Endometrial microvascular endothelial cells (primary cell): ENCODE measurements around the gene USP1. TPM values are rescaled to one million over a fixed set of nuclear protein-coding genes. Genes with fewer than 3 reads are reported as not detected.

Experiments used
- in situ Hi-C: cut with HindIII; loops from 2 replicates; pipeline ENCODE4 v1.10.0; 2017; ENCODE audit warnings: low sequenced_read_pairs, low pct_unique_long_range_greater_than_20kb; ENCODE audit errors: inconsistent ontology term
- total RNA-seq: library from RNA; depleted of rRNA; stranded (reverse); fragments of >200 nt; gene quantifications from one replicate; pipeline ENCODE4 v1.2.3, GENCODE V29; 2015; ENCODE audit errors: inconsistent ontology term

Gene USP1
- total RNA-seq, 1 donor from 2014 or later = 32.3 TPM

DNA sequence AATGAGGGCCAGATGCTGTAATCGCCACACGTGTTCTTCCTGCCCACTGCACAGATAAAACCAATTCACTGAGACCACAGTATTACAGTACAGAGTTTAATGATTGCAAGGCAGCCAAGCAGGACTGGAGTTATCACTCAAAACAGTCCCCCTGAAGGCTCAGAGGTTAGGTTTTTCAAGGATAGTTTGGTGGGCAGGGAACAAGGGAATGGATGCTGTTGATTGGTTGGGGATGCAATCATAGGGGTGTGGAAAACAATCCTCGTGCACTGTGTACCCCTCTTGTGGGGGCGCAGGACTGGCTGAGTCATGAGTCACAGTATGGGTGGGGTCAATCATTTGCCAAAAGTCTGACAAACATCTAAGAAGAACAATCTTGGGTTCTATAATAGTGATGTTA is 12.4 kb upstream of the USP1 start:
- in situ Hi-C loops = no loop called here

DNA sequence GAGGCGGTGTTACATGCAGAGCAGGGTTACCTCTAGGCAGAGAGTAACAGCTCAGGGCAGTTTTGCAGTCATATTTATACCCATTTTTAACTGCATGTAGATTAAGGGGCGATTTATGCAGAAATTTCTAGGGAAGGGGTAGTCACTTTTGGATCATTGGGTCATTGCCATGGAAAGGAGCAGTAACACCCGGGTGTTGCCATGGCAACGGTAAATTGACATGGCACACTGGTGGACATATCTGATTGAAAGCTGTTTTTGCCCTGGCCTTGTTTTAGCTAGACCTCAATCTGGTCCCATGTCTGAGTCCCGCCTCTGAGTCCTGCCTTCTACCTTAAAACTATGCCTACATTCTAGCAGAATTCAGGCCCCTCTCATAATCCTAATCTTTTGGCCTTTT is 11.8 kb upstream of the USP1 start:
- in situ Hi-C loops = no loop called here

DNA sequence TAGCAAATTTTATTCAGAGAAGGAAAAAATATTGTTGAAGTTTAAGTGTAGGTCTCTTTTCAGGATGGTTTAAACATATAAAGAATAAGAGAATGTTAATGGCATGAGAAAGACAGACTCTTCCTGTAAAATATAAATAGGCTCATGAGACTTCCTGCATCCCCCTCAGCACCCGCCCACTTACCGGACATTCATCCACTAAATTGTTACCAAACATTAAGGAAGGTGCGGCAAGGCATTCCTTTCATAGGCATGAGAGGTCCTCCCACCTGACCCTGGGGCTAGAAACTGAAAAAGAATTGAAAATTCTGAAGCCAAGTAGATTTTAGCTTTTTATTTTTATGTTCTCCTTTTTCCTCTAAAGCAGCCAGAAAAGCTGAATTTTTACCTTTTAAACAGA is 10.6 kb upstream of the USP1 start:
- in situ Hi-C loops = no loop called here

DNA sequence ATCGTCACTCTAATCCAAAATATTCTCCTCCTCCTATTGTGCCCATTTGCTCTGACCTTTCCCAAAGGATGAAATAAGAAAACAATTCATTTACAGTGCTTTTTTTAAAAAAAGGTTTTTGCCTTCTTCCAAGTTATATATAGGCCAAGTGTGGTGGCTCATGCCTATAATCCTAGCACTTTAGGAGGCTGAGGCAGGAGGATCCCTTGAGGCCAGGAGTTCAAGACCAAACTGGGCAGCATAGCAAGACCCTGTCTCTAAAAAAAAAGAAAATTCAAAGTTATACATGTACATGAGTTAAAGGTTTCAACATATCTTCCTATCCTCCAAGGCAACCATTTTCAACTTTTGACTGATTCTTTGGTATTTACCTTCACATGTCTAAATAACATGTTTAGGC is 10.1 kb upstream of the USP1 start:
- in situ Hi-C loops = no loop called here

DNA sequence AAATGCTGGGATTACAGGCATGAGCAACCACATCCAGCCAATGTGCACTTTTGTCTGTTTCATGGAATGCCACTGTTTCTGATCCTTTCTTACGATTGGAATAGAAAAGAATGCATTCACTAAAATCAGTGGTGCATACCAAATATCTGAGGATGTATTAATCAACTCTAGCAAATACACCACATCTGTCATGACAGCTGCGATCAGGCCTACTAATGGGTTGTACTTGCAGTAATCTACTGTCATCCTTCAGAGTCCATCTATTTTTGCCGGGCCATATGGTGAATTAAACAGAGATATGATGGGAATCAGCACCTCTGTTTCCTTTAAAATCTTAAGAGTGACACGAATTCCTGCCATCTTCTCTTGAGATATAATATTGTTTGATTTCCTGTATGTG is 8.5 kb upstream of the USP1 start:
- in situ Hi-C loops = no loop called here

DNA sequence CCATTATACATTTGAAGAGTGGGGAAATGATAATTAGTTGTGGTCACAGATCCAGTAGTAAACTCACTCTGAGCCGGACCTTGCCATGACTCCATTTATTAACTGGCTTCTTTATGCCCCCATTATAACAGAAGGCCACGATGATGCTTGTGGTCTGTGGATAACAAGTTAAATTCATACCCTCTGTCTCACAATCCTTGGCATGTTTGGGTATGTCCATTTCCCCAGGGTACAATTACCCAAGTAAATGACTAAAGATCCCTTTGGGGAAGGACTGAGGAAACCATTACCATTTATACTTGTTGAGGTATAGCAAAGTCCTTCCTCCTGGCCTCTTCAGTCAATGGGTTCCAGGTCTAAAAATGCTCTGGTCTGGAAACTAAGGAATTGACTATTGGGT is 7.3 kb upstream of the USP1 start:
- in situ Hi-C loops = no loop called here

DNA sequence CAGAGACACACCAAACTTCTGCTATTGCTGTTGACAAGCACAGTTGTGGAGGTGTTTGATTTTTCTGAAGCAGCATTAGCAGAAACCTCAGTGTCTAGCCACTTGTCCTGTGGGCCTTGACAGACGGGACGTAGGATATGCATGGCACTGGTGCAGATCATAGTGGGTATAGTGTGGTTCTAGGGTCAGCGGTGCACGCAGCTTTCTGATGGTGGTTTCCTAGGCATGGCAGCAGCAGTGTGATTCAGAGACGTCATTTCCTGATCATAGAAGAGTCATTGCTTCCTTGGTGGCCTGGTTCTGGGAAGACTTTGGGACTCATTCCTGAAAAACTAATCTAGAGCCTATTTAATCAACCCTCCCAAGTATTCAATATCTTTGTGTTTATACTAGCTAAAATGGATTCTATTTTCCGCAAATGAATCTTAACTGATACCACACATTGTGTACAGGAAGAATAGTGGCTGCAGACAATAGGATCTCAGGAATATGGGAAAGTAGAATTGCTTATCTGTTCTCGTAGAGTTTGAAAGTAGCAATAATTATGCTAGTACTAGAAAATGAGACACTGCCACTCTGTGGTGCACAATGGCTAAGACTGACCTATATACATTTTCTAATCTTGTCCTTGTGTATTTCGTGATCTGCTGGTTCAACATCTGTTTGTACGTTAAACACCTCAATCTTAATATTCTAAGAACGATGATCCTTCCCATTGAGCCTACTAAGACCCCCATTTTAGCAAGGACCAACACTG is 2.8 kb upstream of the USP1 start:
- in situ Hi-C loops = loop anchor here (10.0 kb wide), 1 partner anchor 291 kb away; no protein-coding TSS in a partner anchor

DNA sequence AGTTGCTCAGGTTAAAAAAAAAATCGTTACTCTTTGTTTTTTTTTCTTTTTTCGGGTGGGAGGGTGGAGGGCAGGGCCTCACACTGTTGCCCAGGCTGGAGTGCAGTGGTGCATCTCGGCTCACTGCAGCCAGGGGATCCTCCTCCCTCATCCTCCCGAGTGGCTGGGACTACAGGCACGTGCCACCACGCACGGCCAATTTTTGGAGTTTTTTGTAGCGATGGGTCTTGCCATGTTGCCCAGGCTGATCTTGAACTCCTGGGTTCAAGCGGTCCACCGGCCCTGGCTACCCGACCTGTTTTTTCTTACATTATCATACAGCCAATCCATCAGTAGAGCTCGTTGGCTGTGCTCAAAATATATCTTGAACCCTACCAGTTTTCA is 2.2 kb upstream of the USP1 start:
- in situ Hi-C loops = loop anchor here (10.0 kb wide), 1 partner anchor 290 kb away; no protein-coding TSS in a partner anchor

DNA sequence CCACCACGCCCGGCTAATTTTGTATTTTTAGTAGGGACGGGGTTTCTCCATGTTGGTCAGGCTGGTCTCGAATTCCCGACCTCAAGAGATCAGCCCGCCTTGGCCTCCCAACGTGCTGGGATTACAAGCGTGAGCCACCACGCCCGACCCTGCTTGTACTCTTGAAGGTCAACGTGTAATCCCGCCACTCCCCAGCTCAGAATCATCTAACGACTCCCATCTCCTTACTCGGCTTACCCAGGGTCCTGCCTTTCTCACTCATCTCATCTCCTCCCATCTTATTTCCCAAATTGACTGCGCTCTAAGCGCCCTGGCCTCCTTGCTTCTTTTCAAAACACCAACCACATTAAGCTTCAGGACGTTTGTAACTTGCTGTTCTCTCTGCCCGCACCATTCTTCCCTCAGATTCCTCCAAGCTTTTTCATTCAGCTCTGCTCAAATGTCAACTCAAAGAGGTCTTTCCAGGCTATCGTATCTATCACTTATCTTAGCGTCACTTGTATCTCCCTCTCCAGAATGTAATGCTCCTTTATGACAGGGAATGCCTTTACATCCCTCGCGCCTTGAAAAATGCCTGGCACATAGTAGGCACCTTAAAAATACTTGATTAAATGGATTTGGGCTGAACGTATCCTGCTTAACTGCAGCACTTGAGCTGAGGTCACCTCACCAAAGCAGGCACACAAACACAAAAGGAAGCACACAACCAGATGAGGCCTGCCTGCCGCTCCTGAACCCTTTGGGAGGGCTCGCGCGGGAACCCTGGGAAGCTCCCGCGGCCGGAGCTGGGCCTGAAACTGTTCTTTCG is 1.4 kb upstream of the USP1 start:
- in situ Hi-C loops = loop anchor here (10.0 kb wide), 1 partner anchor 289 kb away; no protein-coding TSS in a partner anchor

DNA sequence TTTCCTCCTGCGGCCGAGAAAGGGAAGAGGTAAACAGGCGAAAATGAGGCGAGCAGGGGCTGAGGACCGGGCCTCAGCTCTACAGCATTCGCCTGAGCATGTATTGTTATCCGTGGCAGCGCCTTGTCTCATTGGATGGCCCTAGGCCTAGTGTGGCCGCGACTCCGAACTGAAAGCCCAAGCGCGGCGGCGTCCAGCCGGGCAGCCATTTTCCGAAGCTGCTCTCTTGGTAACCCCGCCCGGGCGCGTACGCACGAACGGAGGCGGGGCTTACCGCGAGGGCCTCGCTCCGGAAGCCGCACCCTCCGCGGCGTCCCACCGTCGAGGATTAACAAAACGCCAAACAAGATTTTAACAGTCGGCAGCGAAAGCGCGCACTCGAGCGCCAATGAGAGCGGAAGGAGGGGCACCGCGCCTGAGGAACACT is 797 bp upstream of the USP1 start:
- in situ Hi-C loops = loop anchor here (10.0 kb wide), 1 partner anchor 289 kb away; no protein-coding TSS in a partner anchor

DNA sequence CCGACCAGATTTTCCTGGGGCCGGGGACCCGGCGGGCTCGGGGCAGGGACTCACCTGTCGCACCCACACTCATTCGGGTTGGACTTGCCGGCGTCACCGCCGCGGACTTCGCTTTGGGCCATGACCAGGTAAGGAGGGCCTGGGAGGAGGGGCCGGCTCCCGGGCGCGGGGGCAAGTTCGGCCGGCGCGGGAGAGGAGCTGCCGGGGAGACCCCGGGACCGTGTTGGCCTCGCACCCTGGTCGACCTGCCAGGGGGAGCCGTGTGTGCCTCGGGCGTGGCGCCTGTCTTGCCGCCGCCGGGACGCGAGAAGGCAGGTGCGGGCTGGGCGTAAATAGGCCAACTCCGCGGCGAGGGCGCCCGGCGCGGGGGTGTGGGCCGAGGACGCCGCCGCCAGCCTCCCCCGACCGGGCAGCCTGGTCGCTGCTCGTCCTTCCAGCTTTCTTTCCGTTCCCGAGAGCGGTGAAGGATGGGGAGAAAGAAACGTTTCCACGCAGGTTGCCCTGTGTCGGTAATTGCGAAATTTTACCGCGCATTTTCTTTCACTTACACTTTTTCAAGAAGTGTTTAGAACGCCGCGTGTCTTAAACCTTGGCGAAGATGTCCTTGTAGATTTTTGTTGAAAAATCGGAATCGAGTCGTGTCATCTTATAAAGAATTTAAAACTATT is 558 bp downstream of the USP1 start:
- in situ Hi-C loops = loop anchor here (10.0 kb wide), 1 partner anchor 287 kb away; no protein-coding TSS in a partner anchor

DNA sequence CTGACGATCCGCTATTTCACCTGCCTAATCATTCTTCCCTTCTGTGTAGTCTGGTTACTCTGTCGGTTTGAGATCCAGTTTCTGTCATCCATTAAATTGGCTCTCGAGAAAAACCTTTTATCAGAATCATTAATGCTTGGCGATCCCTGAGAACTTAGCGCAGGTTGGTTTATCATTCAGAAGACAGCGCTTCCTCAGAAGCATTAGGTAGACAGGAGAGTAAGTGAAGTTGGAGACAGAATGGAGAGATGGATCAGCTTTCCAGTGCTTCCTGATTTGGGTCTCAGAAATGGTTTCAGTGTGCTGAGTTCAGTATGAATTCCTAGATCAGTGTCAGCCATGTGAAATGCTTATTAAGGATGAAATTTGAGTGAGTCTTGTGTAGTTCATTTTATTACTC is 1.3 kb downstream of the USP1 start:
- in situ Hi-C loops = loop anchor here (10.0 kb wide), 1 partner anchor 287 kb away; no protein-coding TSS in a partner anchor

DNA sequence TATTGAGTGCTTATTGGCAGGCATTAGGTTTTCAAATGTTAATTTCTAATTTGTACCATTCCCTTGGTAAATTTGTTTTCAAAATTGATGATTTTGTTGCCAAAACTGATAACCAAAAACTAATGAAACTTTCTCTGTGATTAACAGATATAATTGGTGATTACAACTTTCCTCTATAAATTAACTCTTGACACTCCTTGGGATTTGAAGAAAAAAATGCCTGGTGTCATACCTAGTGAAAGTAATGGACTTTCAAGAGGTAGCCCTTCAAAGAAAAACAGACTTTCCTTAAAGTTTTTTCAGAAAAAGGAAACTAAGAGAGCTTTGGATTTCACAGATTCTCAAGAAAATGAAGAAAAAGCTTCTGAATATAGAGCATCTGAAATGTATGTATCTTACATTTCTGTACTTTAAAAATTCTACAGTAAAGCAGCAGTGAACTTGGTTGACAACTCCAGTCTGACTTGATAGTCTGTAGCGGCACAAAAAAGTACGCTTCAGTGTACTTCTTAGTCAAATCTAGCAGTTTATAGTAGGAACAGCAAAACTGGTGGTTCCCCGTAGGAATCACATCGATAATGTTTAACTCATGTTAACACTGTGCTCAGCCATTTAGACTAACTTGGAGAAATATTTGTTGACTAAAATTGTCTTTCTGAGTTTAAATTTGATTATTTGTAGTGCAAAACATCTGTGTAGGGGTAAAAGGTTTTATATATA is 3.0 kb downstream of the USP1 start:
- in situ Hi-C loops = loop anchor here (10.0 kb wide), 1 partner anchor 285 kb away; no protein-coding TSS in a partner anchor

DNA sequence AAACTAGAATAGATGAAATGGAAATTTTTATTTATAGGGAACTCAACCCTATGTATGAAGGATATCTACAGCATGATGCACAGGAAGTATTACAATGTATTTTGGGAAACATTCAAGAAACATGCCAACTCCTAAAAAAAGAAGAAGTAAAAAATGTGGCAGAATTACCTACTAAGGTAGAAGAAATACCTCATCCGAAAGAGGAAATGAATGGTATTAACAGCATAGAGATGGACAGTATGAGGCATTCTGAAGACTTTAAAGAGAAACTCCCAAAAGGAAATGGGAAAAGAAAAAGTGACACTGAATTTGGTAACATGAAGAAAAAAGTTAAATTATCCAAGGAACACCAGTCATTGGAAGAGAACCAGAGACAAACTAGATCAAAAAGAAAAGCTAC is 7.9 kb downstream of the USP1 start:
- in situ Hi-C loops = no loop called here

DNA sequence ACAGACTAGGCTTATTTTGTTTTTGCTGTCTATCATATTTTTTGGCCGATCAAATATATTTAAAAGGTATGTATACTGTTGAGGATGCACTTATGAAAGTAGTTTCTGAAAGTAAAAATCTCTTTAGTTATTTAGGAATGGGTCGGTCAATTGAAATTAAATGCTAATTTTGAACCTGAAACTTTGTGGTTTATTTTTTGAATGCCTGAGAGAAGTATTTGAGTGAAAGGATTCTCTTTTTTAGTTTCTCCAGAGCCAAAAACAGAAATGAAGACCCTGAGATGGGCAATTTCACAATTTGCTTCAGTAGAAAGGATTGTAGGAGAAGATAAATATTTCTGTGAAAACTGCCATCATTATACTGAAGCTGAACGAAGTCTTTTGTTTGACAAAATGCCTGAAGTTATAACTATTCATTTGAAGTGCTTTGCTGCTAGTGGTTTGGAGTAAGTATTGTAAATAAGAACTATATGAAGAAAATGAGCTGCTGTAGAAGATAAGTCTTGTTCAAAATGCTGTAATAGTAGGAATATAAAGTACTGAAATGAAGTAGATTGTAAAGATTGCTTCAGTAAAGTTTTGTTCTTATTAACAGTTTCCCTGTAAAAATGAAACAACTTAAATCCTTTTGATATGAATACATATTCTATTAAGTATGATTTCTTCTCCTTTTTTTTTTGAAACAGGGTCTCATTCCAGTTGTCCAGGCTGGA is 11.5 kb downstream of the USP1 start:
- in situ Hi-C loops = no loop called here

DNA sequence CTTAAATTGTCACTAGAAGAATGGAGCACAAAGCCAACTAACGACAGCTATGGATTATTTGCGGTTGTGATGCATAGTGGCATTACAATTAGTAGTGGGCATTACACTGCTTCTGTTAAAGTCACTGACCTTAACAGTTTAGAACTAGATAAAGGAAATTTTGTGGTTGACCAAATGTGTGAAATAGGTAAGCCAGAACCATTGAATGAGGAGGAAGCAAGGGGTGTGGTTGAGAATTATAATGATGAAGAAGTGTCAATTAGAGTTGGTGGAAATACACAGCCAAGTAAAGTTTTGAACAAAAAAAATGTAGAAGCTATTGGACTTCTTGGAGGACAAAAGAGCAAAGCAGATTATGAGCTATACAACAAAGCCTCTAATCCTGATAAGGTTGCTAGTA is 13.5 kb downstream of the USP1 start:
- in situ Hi-C loops = no loop called here

DNA sequence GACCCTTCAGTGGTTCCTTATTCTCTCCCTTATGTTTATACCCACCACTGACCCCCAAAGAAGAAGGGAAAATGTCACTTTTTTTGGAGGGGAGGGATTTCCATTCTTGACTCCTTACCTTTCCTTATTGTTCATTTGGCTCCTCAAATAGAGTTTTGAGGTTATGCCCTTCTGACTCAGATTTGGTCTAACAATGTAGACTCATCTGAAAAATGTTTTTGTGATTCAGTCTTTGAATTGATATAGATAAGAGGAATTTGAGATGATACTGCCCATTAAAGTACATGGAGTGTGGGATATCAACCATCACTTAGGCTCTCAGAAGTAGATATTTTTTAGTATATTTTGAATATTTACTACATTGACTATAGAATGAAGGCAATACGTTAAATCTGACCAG is 16.1 kb downstream of the USP1 start:
- in situ Hi-C loops = no loop called here

DNA sequence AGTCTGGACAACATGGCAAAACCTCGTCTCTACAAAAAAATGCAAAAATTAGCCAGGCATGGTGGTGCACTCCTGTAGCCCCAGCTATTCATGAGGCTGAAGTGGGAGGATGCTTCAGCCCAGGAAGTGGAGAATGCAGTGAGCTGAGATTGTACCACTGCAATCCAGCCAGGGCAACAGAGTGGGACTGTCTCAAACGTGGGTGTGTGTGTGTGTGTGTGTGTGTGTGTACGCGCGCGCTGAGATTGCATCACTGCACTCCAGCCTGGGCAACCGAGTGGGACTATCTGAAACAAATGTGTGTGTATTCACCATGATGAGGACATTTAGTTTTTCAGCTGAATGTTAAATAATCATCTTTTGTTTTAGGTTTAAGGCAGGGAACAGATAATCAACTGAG is 21.1 kb downstream of the USP1 start:
- in situ Hi-C loops = no loop called here
